ENCODE measurements around the gene CACNA1C. TPM values are rescaled to one million over a fixed set of nuclear protein-coding genes. Genes with fewer than 3 reads are reported as not detected.
"Not testable (repeated sequence)": the region's sequence is repeated elsewhere in the genome, so short reads cannot be mapped to it uniquely, and the experiment has no call there.

CACNA1C gene
- total RNA-seq, 1 donor from 2014 or later: 20.0 TPM

DNA sequence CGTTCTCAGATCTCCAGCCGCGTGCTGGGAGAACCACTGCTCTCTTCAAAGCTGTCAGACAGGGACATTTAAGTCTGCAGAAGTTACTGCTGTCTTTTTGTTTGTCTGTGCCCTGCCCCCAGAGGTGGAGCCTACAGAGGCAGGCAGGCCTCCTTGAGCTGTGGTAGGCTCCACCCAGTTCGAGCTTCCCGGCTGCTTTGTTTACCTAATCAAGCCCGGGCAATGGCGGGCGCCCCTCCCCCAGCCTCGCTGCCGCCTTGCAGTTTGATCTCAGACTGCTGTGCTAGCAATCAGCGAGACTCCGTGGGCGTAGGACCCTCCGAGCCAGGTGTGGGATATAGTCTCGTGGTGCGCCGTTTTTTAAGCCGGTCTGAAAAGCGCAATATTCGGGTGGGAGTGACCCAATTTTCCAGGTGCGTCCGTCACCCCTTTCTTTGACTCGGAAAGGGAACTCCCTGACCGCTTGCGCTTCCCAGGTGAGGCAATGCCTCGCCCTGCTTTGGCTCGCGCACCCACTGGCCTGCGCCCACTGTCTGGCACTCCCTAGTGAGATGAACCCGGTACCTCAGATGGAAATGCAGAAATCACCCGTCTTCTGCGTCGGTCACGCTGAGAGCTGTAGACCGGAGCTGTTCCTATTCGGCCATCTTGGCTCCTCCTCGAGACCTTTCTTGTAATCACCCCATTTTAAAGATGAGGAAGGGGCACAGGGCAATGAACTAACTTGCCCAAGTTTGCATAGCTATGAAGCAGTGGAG is 83.1 kb downstream of the CACNA1C start:
- FAIRE-seq; DNase-seq (ENCODE audit: low spot score in 2 of 2): not testable (repeated sequence)

DNA sequence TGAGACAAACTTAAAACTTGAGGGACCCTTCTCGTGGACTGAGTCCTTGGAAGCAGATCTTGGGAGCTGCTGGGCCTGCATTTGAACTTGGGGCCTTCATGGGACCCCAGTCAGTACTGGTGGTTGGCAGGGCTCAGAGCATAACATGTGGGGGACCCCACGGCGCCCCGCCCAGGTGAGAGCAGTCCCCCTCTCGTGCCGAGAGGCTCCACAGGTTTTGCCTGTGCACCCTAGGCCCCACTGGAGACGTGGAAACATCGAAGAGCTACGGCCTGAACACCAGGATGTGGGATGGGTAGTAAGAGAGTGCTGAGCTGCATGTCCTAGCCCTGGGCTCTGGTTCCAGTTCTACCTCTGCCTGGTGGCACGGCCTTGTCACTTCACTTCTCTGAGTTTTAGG is 84.1 kb downstream of the CACNA1C start:
- no peak for DNase-seq (ENCODE audit: low spot score in 2 of 2)
- no peak for FAIRE-seq

- FAIRE-seq: no peak
- DNase-seq (ENCODE audit: low spot score in 2 of 2): no peak
These were observed 84.9 kb downstream of the CACNA1C start for GRCh38 chr12:2137711-2138110.

GRCh38 chr12:2138294-2138693 is 85.5 kb downstream of the CACNA1C start:
- FAIRE-seq: no peak
- no peak for DNase-seq (ENCODE audit: low spot score in 2 of 2)

- FAIRE-seq: no peak
- DNase-seq (ENCODE audit: low spot score in 2 of 2): no peak
These were observed 86.1 kb downstream of the CACNA1C start for GRCh38 chr12:2138871-2139308.

GRCh38 chr12:2139651-2140050 is 86.9 kb downstream of the CACNA1C start:
- FAIRE-seq (no peak), DNase-seq (ENCODE audit: low spot score in 2 of 2) (no peak)

DNA sequence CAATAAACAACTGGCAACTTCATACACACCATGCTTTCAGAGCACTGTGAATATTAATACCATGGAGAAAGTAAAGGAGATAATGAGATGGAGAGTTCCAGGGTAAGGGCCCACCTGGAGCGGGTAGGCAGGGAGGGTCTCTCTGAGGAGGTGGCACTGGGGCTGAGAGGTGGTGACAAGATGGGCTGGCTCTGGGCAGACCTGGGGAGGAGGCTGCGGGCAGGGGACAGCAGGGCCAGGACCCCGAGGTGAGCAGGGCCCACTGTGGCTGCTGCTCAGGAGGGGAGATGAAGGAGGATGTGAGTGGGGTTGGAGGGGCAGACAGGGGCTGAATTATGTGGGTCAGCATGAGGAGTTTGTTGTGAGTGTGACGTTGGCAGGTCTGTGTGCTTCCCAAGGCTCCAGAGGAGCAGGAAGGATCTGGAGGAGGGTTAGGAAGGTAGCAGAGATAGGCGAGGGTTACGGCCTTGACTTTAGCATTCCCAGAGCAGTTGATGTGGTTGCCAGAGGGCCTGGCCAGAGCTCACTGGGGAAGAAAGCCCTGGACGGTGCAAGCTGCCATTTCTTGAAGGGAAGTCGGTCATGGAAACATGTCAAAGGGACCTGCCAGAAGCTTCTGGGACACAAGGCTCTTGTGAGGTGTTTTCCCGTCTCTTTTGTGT is 88.2 kb downstream of the CACNA1C start:
- FAIRE-seq: no peak
- no peak for DNase-seq (ENCODE audit: low spot score in 2 of 2)

DNA sequence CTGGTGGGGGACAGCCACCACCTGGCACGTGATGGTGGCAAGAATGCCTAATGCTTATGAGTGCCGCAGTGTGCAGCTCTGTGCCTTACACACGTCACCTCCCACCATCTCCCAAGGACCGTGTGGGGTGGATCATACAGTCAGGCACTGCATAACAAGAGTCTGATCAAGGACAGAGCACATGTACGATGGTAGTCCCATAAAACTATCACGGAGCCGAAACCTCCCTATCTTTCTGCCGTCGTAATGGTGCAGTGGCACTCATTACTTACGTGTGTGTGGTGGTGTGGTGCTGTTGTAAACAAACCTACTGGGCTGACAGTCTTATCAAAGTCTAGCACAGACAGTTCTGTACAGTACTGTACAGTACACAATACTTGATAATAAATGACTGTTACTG is 89.3 kb downstream of the CACNA1C start:
- no peak for DNase-seq (ENCODE audit: low spot score in 2 of 2)
- no peak for FAIRE-seq

GRCh38 chr12:2144951-2145350 is 92.2 kb downstream of the CACNA1C start:
- FAIRE-seq (no peak), DNase-seq (ENCODE audit: low spot score in 2 of 2) (no peak)

GRCh38 chr12:2145433-2145998 is 92.7 kb downstream of the CACNA1C start:
- no peak for FAIRE-seq
- no peak for DNase-seq (ENCODE audit: low spot score in 2 of 2)

- DNase-seq (ENCODE audit: low spot score in 2 of 2) (no peak), FAIRE-seq (no peak)
These were observed 94.5 kb downstream of the CACNA1C start for GRCh38 chr12:2147335-2147734.

GRCh38 chr12:2149091-2149490 is 96.3 kb downstream of the CACNA1C start:
- no peak for DNase-seq (ENCODE audit: low spot score in 2 of 2)
- no peak for FAIRE-seq

DNA sequence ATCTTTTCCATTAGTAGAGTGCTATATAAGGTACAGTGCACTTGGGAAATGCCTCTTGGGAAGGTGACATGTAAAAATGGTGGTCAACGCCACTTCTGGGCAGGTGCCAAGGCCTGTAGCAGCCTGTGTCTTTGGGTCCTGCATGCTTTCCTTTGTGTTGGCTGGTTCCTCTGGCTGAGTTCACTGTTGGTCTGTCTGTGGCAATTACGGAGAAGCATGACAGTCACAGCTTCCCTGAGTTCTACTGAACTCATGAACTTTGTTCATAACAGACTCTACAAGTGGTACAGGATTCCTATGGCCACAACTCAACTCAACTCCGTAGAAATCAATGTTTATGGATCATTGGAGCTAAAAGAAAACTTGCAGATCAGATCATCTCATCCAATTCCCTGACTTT is 98.0 kb downstream of the CACNA1C start:
- DNase-seq (ENCODE audit: low spot score in 2 of 2) (no peak), FAIRE-seq (no peak)

DNA sequence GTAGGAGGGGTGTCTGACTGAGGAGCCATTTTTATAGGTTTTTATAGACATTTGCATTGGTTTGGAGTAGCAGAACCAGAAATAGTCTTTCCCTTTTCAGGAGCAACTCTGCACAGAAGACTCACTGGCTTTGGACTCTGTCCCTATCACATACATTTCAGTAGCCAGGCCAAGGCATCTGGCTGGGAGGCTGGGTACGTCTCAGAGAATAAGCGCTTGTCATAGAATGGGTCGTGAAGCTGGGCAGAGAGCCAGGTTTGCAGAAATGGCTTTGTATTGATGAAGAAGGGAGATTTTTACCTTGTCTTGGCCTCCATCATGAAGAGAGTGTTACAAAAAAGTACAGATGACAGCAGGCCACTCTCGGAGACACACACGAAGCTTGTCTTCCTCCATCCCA is 98.6 kb downstream of the CACNA1C start:
- no peak for DNase-seq (ENCODE audit: low spot score in 2 of 2)

DNA sequence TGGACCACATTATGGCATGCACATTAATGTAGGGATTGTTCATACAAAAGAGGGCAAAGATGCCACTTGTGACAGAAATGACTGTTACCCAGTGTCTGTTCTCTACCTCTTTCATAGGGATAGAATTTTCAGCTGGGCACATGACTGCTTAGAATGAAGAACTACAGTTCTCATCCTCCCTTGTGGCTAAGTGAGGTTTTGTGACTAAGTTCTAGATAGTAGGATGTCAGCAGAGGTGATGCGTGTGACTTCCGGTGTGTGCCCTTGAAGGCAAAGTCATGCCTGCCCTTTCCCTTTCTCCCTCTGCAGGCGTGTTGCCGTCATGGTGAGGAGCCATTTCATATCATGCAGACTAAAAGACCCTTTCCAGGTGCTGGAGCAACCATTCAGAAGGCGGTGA is 99.3 kb downstream of the CACNA1C start:
- FAIRE-seq (no peak), DNase-seq (ENCODE audit: low spot score in 2 of 2) (no peak)

More for the DNA sequence above, 98.6 kb downstream of the CACNA1C start:
- FAIRE-seq: no peak

GRCh38 chr12:2154050-2154449 is 101.3 kb downstream of the CACNA1C start:
- DNase-seq (ENCODE audit: low spot score in 2 of 2): no peak
- no peak for FAIRE-seq

DNA sequence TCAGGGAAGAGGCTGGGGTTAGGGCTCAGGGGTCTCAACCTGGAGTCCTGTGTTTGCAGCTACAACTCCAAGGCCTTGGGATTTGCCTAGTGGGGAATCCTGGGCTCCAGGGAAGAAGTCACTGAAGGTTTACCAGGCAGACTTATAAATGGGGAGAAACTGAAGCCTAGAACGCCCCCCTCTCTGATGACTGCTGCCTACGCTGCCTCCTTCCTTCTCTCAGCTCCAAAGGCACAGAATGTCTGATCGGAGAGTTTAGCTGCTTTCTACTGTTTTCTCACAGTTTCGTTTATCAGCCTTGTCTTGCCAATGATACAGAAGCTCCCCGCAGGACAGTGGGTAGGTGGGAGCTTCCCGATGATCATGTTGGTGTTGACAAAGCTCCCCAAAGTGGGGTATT is 101.7 kb downstream of the CACNA1C start:
- FAIRE-seq (no peak), DNase-seq (ENCODE audit: low spot score in 2 of 2) (no peak)

- FAIRE-seq: no peak
- no peak for DNase-seq (ENCODE audit: low spot score in 2 of 2)
These were observed 103.5 kb downstream of the CACNA1C start for GRCh38 chr12:2156333-2156732.

GRCh38 chr12:2160043-2160442 is 107.3 kb downstream of the CACNA1C start:
- no peak for FAIRE-seq
- no peak for DNase-seq (ENCODE audit: low spot score in 2 of 2)

DNA sequence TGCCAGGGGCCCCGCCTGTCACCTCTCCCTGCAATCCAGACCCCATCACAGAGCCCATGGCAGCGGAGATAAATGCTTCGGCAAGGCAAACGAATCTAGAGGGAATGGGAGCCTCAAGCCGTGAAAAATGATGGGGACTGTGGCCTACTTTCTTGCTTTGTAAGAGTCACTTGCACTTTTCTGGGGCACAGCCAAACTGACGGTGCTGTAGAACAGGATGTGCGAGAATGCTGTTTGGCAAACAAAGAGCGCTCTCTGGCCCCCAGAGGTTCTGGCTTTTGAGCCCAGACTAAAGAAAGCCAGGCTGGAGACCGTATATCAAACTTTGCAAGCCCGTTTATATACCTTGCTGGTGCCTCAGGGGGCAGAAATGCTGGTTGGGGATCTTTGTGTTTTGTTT is 108.7 kb downstream of the CACNA1C start:
- no peak for FAIRE-seq
- no peak for DNase-seq (ENCODE audit: low spot score in 2 of 2)

- no peak for FAIRE-seq
These were observed 110.6 kb downstream of the CACNA1C start for GRCh38 chr12:2163177-2163941.

More at GRCh38 chr12:2163177-2163941, 110.6 kb downstream of the CACNA1C start:
- no peak for DNase-seq (ENCODE audit: low spot score in 2 of 2)
